Measurements from ENCODE around the gene GNAZ.

GNAZ gene

DNA sequence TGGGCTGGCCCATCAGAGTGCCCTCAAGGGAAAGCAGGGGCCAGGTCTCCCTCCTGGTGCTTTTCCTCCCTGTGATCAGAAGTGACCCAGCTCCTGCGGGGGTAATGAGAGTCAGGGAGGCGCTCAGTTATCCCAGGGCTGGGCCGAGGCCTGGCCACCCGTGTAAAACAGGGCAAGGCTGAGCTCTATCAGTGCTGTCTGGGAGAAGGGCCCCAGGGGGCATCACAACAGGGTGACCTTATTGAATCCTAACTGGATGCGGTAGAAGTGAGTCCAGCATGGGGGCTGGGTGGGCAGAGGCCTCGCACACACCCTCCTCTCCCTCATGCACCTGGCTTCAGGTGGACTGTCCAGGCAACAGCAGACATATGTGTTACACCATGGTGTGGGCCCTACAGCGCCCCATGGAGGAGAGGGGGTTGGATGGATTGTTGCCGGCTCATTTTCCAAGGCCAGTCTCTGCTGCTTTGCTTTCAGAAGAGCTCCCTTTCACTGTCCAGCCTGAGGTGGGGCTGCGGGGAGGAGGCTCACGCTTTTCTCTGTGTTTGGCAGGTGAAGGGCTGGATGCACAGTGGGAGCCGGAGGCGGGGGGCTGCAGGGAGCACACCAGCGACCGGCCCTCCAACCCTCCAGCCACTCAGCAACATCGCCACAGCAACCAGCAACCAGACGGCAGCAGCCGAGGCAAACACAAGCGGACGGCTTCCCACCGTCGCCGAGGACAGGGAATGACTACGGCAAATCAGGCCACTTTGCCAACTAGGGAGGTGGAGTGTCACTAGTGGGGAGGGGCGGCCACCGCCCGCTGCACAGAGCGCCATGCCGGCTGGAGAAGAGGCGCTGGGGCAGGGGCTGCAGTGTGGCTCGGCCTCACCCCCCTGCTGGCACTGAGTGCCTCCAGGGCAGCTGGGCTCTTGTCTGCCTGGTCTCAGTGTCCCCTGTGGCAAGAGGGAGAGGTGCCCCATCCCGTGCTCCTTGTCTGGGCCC, 24.7 kb downstream of the GNAZ start:
- no peak for DNase-seq

DNA sequence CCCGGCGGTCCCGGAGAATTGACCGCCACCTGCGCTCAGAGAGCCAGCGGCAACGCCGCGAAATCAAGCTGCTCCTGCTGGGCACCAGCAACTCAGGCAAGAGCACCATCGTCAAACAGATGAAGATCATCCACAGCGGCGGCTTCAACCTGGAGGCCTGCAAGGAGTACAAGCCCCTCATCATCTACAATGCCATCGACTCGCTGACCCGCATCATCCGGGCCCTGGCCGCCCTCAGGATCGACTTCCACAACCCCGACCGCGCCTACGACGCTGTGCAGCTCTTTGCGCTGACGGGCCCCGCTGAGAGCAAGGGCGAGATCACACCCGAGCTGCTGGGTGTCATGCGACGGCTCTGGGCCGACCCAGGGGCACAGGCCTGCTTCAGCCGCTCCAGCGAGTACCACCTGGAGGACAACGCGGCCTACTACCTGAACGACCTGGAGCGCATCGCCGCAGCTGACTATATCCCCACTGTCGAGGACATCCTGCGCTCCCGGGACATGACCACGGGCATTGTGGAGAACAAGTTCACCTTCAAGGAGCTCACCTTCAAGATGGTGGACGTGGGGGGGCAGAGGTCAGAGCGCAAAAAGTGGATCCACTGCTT, 25.5 kb downstream of the GNAZ start:
- no peak for DNase-seq

GRCh38 chr22:23097412-23098229, 27.3 kb downstream of the GNAZ start:
- DNase-seq: no peak

DNA sequence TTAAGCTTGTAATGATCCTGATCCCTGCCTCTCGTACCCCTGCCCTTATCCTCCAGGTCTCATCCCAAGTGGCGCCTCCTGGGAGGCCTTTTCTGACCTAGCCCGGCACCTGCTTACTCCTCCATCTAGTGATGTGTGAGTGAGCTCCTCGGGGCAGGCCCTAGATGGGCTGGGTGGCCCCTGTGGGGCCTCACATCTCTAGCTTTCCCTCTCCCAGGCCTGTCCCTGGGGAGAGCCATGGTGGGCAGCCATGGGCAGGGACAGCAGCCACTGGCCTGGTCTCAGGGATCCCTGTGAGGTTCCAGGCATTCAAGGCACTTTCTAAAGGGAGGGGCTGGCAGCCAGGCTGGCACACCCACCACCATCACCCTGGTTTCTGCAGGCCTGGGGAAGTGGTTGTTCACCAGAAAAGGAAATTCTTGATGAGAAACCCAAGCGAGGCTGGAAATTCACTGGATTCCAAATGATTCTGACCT, 27.9 kb downstream of the GNAZ start:
- DNase-seq: no peak

GRCh38 chr22:23098718-23099530, 28.6 kb downstream of the GNAZ start:
- no peak for DNase-seq

- DNase-seq: no peak
Measured at GRCh38 chr22:23099531-23099804, 29.1 kb downstream of the GNAZ start.

DNA sequence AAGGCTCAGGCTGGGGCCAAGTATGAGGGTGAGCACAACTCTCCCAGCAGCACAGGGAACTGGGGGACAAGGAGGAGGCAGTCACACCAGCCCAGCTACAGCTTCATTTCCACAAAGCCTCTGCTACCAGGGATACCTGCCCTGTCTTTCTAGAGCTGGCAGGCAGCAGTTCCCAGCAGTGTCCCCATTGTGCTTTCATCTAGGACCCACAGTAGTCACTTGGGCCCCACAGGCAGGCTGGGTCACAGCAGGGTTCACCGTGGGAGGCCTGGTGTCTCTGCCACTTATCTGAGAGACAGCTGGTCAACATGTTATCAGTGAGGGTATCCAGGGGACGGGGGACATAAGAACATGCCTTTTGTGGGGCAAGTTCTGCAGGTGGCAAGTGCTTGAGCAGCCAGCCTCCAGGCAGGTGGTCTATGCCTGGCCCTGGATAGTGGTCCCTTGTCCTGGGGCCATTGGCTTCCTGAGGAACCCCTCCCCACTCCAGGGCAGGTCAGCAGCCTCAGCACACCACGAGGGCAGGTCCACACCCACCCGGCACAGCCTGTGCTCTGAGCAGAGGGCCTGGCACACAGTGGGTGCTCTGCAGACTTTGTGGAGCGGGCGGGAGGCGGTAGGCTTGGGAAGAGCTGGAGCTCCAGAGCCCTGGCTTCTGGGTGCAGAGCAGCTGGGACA, 29.9 kb downstream of the GNAZ start:
- no peak for DNase-seq

- no peak for DNase-seq
Measured at GRCh38 chr22:23101524-23101923, 31.2 kb downstream of the GNAZ start.

DNA sequence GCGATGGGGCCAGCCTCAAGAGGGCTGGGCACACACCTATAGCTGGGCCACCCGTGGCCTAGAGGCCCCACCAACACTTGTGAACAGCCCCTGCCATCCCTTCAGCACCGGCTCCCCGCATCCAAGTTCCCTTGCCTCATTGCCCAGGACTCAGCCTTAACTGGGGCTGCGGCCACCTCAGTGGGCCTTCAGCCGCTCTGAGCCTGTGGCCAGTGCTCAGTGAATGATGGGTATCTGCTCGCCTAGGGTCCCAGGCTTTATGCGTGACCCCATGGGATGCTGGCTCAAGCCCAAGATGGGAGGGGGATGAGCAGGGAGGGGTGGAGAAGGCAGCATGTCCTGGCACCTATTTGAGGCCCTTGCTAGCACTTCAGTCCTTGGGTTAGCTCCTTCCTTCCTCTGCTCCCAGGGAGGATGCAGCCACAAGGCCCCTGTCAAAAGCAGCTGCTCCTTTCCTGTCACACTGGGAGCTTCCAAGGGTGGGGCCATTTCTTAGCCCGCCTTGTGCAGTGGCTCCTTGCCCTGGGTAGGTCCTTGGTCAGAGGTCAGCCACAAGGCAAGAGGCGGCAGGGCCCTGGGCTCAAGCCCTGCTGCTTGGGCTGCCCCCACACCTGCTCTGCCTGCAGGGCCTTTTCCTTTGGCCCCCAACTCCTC, 31.8 kb downstream of the GNAZ start:
- no peak for DNase-seq

DNA sequence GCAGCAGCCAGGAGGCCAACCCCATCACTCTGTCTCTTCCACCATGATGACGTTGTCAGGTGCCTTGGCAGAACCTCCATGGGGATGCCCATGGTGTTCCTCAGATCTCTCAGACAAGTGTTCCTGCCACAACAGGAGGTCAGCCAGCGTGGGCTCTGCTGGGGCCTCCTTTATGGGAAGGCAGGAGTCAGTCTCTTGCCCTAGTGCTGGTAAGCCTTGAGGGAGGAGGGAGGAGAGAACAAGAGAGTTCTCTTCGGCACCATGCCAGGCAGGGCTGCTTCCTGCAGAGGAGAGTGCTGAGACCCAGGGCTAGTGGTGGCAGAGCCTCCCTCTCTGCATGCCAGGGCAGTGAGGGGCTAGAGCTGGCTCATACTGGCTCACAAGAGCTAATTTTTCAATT, 32.5 kb downstream of the GNAZ start:
- no peak for DNase-seq

DNA sequence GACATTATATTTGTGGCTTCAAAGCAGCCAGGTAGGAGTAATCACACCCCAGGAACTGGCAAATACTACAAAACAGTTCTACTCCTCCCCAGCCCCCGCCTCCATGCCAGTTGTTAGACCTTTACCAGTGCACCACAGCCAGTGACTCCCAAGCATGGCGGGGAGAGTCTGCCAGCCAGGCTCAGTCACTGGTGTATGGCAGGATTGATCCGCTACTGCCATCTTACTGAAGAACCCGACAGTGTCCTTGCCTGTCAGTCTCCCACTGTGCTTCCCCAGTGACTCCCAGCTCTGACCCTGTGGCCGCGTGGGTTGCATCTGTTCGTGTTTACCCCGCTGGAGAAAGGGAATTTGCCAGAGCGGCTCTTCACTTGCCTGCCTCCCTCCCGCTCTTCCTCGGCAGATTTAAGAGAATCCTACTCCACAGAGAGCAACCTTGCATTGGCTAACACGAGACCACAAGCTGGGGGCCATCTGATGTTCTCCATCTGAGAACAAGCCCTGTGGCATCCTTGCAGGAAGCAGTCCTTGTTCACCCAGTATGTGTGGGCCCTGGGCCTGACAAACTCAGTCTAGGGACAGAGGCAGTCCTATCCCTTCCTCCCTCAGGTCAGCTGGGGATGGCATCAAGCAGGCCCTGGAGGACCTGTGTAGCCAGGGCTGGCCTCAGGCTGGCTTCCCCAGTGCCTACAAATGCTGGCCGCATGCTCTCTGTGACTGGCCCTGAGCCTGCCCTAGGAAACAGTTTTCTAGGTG, 33.1 kb downstream of the GNAZ start:
- no peak for DNase-seq

DNA sequence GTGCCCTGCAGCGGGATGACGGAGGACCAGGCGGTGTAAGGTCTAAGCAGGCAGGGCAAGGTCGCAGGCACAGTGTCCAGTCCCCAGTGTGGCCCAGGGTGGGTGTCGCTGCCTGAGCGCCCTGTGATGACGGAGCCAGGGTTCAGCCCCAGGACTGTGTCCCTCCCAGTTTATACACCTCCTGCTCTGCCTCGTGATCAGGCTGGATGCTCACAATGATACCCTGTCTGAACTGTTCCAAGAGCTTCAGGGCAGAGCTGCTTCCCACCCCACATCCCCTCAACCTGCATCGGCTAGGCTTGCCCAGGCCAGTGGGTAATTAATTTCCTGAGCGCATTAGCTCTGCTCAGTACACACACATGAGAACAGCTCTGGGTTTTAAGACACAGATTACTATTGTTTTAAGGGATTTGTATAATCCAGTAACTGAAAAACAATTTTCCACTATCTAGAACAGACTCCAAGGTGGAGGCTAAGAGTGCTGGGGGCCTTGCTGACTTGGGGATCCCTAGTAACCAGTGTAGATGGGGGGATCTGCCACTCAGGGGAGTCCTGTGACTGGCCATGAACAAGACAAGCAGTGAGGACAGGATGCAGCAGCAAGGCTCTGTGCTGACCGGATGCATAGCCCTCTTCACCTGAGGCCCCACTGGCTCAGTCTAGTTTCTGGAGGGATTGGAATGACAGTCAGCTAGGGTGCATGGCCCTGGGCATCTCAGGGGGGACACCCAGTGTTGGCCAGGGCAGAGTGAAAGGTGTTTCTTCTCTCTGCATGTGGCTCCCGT, 34.1 kb downstream of the GNAZ start:
- DNase-seq: no peak

DNA sequence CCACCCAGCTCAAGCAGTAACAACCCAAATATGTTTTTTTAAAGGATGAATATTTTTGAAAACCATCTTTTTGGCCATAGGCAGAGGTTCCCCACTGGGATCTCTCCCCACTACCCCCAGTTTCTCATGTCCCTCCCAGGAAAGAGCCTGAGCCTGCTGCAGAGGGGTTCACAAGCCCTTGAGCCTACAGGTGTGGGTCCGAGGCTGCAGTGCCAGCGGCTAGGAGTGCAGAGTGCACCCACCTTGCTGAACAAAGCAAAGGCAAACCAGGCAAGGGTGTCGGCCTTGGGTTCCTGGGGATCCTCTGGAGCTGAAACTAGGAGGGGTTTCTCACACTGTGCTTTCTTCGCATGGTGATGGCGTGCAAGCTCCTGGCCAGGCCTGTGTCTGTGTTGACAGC, 35.0 kb downstream of the GNAZ start:
- no peak for DNase-seq

GRCh38 chr22:23105919-23106318, 35.6 kb downstream of the GNAZ start:
- no peak for DNase-seq

DNA sequence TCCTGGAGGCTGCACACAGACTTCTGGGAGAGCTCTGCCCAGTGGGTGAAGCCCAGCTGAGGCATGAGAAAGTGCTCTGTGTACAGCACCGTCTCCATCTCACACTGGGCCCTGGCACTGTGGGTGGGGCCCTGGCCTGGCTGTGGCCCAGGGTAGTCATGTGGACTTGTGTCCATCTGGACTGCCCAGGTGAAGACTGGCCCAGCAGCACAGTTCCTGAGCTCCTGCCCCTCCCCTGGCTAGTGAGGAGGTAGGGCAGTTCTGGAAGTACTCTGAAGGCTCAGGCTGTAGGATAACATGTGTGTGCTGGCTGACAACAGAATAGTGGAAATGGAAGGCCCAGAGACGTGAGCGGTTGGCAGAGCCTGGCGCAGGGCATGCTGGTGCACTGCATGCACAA, 36.0 kb downstream of the GNAZ start:
- DNase-seq: no peak

DNA sequence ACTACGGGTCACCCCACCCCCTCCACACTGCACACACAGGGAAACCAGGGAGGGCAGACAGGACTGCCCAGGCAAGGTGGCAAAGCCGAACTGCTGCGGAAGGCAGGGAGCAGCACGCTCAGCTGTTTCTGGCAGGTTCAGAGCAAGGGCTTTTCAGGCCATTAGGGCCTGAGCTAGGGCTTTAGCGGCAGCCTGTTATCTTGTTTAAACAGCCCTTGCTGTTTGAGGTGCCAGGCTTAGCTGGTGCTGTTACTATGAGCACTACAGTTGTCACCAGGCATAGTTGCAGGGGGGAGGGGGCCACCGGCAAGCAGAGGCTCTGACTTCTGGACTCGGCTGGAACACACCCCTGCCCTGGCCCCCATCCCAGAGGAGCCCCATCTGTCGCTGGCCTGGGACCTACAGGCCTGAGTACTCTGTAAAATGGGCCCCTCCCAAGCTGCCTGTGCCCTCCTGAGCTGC, 36.6 kb downstream of the GNAZ start:
- DNase-seq: no peak

GRCh38 chr22:23107487-23108248, 37.3 kb downstream of the GNAZ start:
- no peak for DNase-seq

DNA sequence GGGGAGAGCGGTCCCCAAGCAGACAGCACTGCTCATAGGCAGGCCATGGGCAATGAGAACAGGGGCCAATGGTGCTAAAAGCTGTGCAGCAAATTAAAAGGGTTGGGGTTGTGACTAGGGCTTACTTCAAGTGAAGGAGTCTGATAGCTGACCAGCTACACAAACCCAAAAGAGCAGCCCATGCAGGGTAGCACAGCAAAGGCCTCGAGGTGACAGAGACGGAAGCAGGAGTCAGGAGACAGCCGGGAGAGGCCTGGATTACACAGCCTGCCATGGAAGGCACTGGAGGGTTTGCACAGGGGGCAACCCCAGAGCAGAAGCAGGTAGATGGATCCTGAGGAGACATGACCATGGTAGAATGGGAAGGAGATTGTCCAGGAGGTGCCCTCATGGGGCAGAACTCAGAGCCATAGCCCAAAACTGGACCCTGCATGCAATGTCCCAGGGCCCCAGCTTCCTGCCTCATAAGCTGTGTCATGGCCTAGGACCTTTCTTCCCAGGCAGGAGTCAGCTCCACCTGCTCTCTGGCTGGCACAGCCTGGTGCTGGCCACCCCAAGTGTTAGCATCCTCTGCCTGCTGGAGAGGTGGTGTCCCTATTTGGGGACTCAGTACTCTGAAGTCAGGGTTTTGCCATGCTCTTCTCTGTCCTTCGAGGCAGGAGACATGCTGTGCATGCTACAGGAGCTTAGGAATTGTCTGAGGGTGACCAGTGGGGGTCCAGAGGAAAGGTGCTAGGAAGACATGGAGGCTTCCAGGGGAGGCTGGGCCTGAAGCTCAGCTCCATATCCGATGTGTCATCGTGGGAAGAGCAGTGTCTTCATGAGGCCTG, 38.1 kb downstream of the GNAZ start:
- DNase-seq: no peak
